GM12878 (cell line): ENCODE data around the gene SLC12A9. TPM values are rescaled to one million over a fixed set of nuclear protein-coding genes. Genes with fewer than 3 reads are reported as not detected.

Experiments used
- ATF3 ChIP-seq: IDR thresholded peaks from 2 replicates; pipeline ENCODE4 v1.6.1; 2011; ENCODE audit warnings: low read depth, mild to moderate bottlenecking, low read length, moderate library complexity, borderline replicate concordance; ENCODE audit errors: extremely low read depth
- CBFB ChIP-seq: IDR thresholded peaks from 2 replicates; pipeline ENCODE4 v1.6.1; 2016; ENCODE audit warnings: antibody characterized with exemption, low read depth
- CHD1 ChIP-seq: IDR thresholded peaks from 2 replicates; pipeline ENCODE4 v1.6.1; 2012; ENCODE audit warnings: low read depth, low read length, improper control_type of control experiment
- DPF2 ChIP-seq: fragments of 450-650 bp; IDR thresholded peaks from 2 replicates; pipeline ENCODE4 v1.6.1; 2017; ENCODE audit warnings: mild to moderate bottlenecking
- EED ChIP-seq: sonication (generic); IDR thresholded peaks from 2 replicates; pipeline ENCODE4 v1.6.1; 2016; ENCODE audit warnings: antibody characterized with exemption, low read depth
- EP300 ChIP-seq, 2 experiments: fragments of 150-350 bp in 1 of 2; IDR thresholded peaks; 2 replicates each; pipeline ENCODE4 v1.6.1; 2011 to 2012; ENCODE audit warnings: low read depth in 2 of 2, low read length in 2 of 2, borderline replicate concordance in 1 of 2, improper control_type of control experiment in 1 of 2, inconsistent platforms in 1 of 2; ENCODE audit not compliant: control insufficient read depth in 1 of 2
- ESRRA ChIP-seq: IDR thresholded peaks from 2 replicates; pipeline ENCODE4 v1.6.1; 2012; ENCODE audit warnings: mild to moderate bottlenecking, low read length, improper control_type of control experiment
- GATAD2B ChIP-seq: fragments of 450-650 bp; conservative IDR thresholded peaks from 2 replicates; pipeline ENCODE4 v1.6.1; 2017; ENCODE audit warnings: low read depth, mild to moderate bottlenecking, moderate library complexity
- IRF3 ChIP-seq: fragments of 450-650 bp; IDR thresholded peaks from 2 replicates; pipeline ENCODE4 v1.6.1; 2014; ENCODE audit warnings: mild to moderate bottlenecking
- JUND ChIP-seq: IDR thresholded peaks from 2 replicates; pipeline ENCODE4 v1.6.1; 2012; ENCODE audit warnings: low read depth, mild to moderate bottlenecking, low read length, improper control_type of control experiment, moderate library complexity
- KDM1A ChIP-seq: fragments of 200-600 bp; sonication (generic); IDR thresholded peaks from 2 replicates; pipeline ENCODE4 v1.6.1; 2016; ENCODE audit warnings: borderline replicate concordance
- NKRF ChIP-seq: fragments of 450-650 bp; conservative IDR thresholded peaks from 2 replicates; pipeline ENCODE4 v1.6.1; 2017; ENCODE audit warnings: mild to moderate bottlenecking, moderate library complexity
- NR2F1 ChIP-seq: fragments of 450-650 bp; conservative IDR thresholded peaks from 2 replicates; pipeline ENCODE4 v1.6.1; 2017; ENCODE audit warnings: mild to moderate bottlenecking
- PBX3 ChIP-seq: IDR thresholded peaks from 2 replicates; pipeline ENCODE4 v1.6.1; 2011; ENCODE audit warnings: mild to moderate bottlenecking, low read depth, low read length, moderate library complexity; ENCODE audit not compliant: insufficient replicate concordance
- POLR2A ChIP-seq: IDR thresholded peaks from 2 replicates; pipeline ENCODE4 v1.6.1; 2011; ENCODE audit warnings: low read depth, mild to moderate bottlenecking, low read length
- RELB ChIP-seq: fragments of 450-650 bp; IDR thresholded peaks from 2 replicates; pipeline ENCODE4 v1.6.1; 2017; ENCODE audit warnings: low read depth, mild to moderate bottlenecking, moderate library complexity
- SIX5 ChIP-seq: IDR thresholded peaks from 2 replicates; pipeline ENCODE4 v1.6.1; 2011; ENCODE audit warnings: mild to moderate bottlenecking, low read depth, low read length, moderate library complexity; ENCODE audit not compliant: severe bottlenecking
- TAF1 ChIP-seq: IDR thresholded peaks from 2 replicates; pipeline ENCODE4 v1.6.1; 2011; ENCODE audit warnings: mild to moderate bottlenecking, low read depth, low read length, borderline replicate concordance
- YY1 ChIP-seq: IDR thresholded peaks from 2 replicates; pipeline ENCODE4 v1.6.1; 2011; ENCODE audit warnings: low read depth, mild to moderate bottlenecking, low read length
- ZNF384 ChIP-seq: IDR thresholded peaks from 2 replicates; pipeline ENCODE4 v1.6.1; 2012; ENCODE audit warnings: low read depth, mild to moderate bottlenecking, low read length, improper control_type of control experiment, borderline replicate concordance
- polyA plus RNA-seq, 11 experiments: library from polyadenylated mRNA; depleted of rRNA in 4 of 11; unstranded in 6 of 11; stranded (reverse) in 5 of 11; fragments of >200 nt; fragmentation: Nextera tagmentation in 4 of 11; fragmentation: Illumina TruSeq in 1 of 11; extraction: Ambion mirVana in 4 of 11; extraction: Trizol in 1 of 11; gene quantifications; 1 replicate in 1 of 11; 2 replicates in 10 of 11; pipeline versions ENCODE4 v1.2.1 to v1.2.3, GENCODE V29; 2011 to 2016; ENCODE audit warnings: inconsistent platforms in 2 of 11, missing spikeins in 2 of 11, low read depth in 1 of 11
- total RNA-seq, 4 experiments: library from RNA; depleted of rRNA in 3 of 4; stranded (reverse); fragments of >200 nt in 3 of 4; fragmentation: Illumina TruSeq in 1 of 4; extraction: Trizol in 1 of 4; gene quantifications; 2 replicates each; pipeline versions ENCODE4 v1.2.1 to v1.2.3, GENCODE V29; 2013 to 2021
- TF ChIP-seq, protein P1 (sequence below): IDR thresholded peaks from 2 replicates; pipeline ENCODE4 v1.6.1; 2012; ENCODE audit warnings: low read depth, low read length, improper control_type of control experiment
- TF ChIP-seq, protein P2 (sequence below): IDR thresholded peaks from 2 replicates; pipeline ENCODE4 v1.6.1; 2011; ENCODE audit warnings: borderline replicate concordance, low read depth, mild to moderate bottlenecking, moderate library complexity, mixed read lengths, low read length; ENCODE audit not compliant: insufficient read depth; ENCODE audit errors: extremely low read length

The SLC12A9 gene
- total and polyA plus RNA-seq, 10 of the 15 experiments (the other 5 are each of a cell fraction or from before 2014, with no cell fraction given), result 0.24 to 18.5 (median 9.4) TPM

DNA sequence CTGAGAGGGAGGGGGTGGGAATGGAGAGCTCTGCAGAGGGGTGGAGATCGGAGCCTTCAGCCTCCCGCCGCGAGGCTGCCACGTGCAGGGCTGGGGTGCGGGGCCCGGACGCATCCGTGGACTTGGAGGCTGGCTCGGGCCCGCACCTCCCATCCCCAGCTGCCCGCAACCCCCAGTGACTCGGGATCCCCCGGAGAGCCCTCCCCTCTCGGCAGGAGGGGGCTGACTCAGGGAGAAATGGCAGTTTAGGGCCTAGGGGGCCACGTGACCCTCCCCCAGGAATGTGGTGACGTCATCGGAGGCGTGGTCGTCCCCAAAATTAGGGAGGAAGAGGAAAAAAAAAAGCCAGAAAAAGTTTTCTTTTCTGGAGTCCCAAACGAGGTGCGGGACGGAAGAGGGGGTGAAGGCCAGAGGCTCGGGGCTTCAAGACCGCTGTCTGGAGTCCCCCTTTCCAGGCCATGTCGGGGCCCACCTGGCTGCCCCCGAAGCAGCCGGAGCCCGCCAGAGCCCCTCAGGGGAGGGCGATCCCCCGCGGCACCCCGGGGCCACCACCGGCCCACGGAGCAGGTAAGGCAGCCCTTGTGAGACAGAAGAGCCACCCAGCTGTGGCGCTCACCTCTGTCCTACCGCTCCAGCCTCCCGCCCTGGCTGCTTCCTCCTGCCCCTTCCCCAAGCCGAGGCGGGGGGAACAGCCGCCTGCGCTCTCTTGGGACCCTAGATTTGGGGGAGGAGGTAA, 14.7 kb downstream of the SLC12A9 start, which contains the start of gene TRIP6 (continued):
- TF ChIP-seq PBX3 (no peak), JUND (peak; percentile 94), KDM1A (no peak), NR2F1 (0 out of 2 replicates have a peak, but pooled peaks have one; percentile 13), ATF3 (peak; percentile 69; the same call in 1 of the 2 replicates), CBFB (no peak), RELB (peak; percentile 63), IRF3 (no peak), ZNF384 (peak; percentile 41; the same call in 1 of the 2 replicates), GATAD2B (peak; percentile 35; the same call in 1 of the 2 replicates), POLR2A (peak; percentile 74), CHD1 (no peak), EED (peak; percentile 46), EP300 (IDR thresholded peaks at IDR 0.05; ENCODE audit: borderline replicate concordance in 1 of 2, control insufficient read depth in 1 of 2, low read depth in 2 of 2, low read length in 2 of 2) (peak in 1 of 2 experiments; percentile 36; a peak in 1 of 4 replicates), YY1 (0 out of 2 replicates have a peak, but pooled peaks have one; percentile 55), SIX5 (no peak), TAF1 (peak; percentile 41; the same call in 1 of the 2 replicates), ESRRA (no peak), DPF2 (peak; percentile 47; the same call in 1 of the 2 replicates), NKRF (peak; percentile 37; the same call in 1 of the 2 replicates)
- TF ChIP-seq, protein P1, sequence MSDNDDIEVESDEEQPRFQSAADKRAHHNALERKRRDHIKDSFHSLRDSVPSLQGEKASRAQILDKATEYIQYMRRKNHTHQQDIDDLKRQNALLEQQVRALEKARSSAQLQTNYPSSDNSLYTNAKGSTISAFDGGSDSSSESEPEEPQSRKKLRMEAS, result peak; percentile 78; the same call in 1 of the 2 replicates
- TF ChIP-seq, protein P2, sequence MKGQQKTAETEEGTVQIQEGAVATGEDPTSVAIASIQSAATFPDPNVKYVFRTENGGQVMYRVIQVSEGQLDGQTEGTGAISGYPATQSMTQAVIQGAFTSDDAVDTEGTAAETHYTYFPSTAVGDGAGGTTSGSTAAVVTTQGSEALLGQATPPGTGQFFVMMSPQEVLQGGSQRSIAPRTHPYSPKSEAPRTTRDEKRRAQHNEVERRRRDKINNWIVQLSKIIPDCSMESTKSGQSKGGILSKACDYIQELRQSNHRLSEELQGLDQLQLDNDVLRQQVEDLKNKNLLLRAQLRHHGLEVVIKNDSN, result peak; percentile 88
